ENCODE measurements around the gene CELSR1. TPM values are rescaled to one million over a fixed set of nuclear protein-coding genes. Genes with fewer than 3 reads are reported as not detected.

The CELSR1 gene
- total RNA-seq, 1 experiment from 2014 or later = 33.2 TPM

DNA sequence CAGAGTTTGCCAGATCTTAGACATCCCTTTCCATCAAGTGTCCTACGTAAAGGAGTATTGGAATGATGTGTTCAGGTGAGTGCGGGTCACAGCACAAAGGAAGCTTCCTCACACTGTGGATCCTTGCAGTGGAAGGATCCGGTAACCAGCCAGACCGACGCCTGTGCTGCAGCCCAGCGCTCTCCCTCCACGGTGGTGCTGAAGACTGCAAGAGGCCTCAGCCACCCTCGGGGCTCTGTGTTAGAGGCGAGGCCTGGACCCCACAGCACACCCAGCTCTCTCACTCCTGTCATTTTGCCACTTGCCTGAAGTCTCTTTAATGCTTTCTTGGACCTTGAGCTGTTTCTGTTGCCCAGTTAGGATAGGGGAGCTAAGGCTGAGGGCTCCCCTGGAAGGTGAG, 199.6 kb downstream of the CELSR1 start:
- intact Hi-C loops (cut with micrococcal nuclease; ENCODE audit: unreplicated experiment) = no loop called here
- no peaks in the 10 kb centered on the region for H3K27me3 ChIP-seq (replicated peaks; ENCODE audit: control insufficient read depth, insufficient read depth, low read length)
- H3K36me3 ChIP-seq (ENCODE audit: control insufficient read depth, insufficient read depth, low read length) = peaks cover 5% of the 10 kb centered on the region; the same call in 1 of the 2 replicates
- H3K4me3 ChIP-seq (ENCODE audit: low read depth, low read length) = no peak overlapping the region
- Mint-ChIP-seq H3K36me3 (ENCODE audit: insufficient read depth, unreplicated experiment) (peaks cover 92% of the 10 kb centered on the region), H3K9me3 (ENCODE audit: unreplicated experiment) (no peaks in the 10 kb centered on the region), H3K27me3 (ENCODE audit: insufficient read depth, unreplicated experiment) (no peaks in the 10 kb centered on the region), H3K27ac (ENCODE audit: unreplicated experiment) (no peak overlapping the region), H3K4me3 (ENCODE audit: unreplicated experiment) (no peak overlapping the region), H3K4me1 (ENCODE audit: low read depth, unreplicated experiment) (peaks cover 25% of the 10 kb centered on the region)
- H3K4me1 ChIP-seq = peaks cover 14% of the 10 kb centered on the region
- ChIA-PET CTCF (no interaction called here), POLR2A (no interaction called here)
- BruUV-seq (replicated peaks) = no TSS peak
- TF ChIP-seq, protein P1, sequence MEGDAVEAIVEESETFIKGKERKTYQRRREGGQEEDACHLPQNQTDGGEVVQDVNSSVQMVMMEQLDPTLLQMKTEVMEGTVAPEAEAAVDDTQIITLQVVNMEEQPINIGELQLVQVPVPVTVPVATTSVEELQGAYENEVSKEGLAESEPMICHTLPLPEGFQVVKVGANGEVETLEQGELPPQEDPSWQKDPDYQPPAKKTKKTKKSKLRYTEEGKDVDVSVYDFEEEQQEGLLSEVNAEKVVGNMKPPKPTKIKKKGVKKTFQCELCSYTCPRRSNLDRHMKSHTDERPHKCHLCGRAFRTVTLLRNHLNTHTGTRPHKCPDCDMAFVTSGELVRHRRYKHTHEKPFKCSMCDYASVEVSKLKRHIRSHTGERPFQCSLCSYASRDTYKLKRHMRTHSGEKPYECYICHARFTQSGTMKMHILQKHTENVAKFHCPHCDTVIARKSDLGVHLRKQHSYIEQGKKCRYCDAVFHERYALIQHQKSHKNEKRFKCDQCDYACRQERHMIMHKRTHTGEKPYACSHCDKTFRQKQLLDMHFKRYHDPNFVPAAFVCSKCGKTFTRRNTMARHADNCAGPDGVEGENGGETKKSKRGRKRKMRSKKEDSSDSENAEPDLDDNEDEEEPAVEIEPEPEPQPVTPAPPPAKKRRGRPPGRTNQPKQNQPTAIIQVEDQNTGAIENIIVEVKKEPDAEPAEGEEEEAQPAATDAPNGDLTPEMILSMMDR (IDR thresholded peaks at IDR 0.05; ENCODE audit: insufficient read depth in 1 of 2, low read depth in 1 of 2, low read length in 1 of 2, severe bottlenecking in 1 of 2, unreplicated experiment in 1 of 2) = no peak
- no peaks in the 10 kb centered on the region for H3K9me3 ChIP-seq
- DNase-seq = no peak

GRCh38 chr22:46336119-46337078, 201.0 kb downstream of the CELSR1 start:
- Histone ChIP-seq H3K4me3 (ENCODE audit: low read depth, low read length) (peak overlapping the region; percentile 82), H3K27me3 (replicated peaks; ENCODE audit: control insufficient read depth, insufficient read depth, low read length) (no peaks in the 10 kb centered on the region), H3K36me3 (ENCODE audit: control insufficient read depth, insufficient read depth, low read length) (0 out of 2 replicates have a peak, but pooled peaks cover 3% of the 10 kb centered on the region), H3K9me3 (no peaks in the 10 kb centered on the region), H3K4me1 (peaks cover 23% of the 10 kb centered on the region)
- BruUV-seq (replicated peaks) = TSS peak; percentile 15
- H3K4me3 Mint-ChIP-seq (ENCODE audit: unreplicated experiment) = peak overlapping the region; percentile 78
- peak in 1 of 2 experiments; percentile 38 for DNase-seq
- ChIA-PET POLR2A (no interaction called here), CTCF (interaction anchor here (0.5 to 1.1 kb wide), 4 partner anchors 32 to 205 kb away, joined by 3 to 6 read pairs (median 4); partner anchors contain the start of gene CDPF1)
- peaks cover 87% of the 10 kb centered on the region for H3K36me3 Mint-ChIP-seq (ENCODE audit: insufficient read depth, unreplicated experiment)
- H3K4me1 Mint-ChIP-seq (ENCODE audit: low read depth, unreplicated experiment) = peaks cover 32% of the 10 kb centered on the region
- TF ChIP-seq, protein P1 (IDR thresholded peaks at IDR 0.05; ENCODE audit: insufficient read depth in 1 of 2, low read depth in 1 of 2, low read length in 1 of 2, severe bottlenecking in 1 of 2, unreplicated experiment in 1 of 2) = no peak
- no peaks in the 10 kb centered on the region for H3K27me3 Mint-ChIP-seq (ENCODE audit: insufficient read depth, unreplicated experiment)
- intact Hi-C loops (cut with micrococcal nuclease; ENCODE audit: unreplicated experiment) = no loop called here
- peak overlapping the region; percentile 97 for H3K27ac Mint-ChIP-seq (ENCODE audit: unreplicated experiment)
- no peaks in the 10 kb centered on the region for H3K9me3 Mint-ChIP-seq (ENCODE audit: unreplicated experiment)

DNA sequence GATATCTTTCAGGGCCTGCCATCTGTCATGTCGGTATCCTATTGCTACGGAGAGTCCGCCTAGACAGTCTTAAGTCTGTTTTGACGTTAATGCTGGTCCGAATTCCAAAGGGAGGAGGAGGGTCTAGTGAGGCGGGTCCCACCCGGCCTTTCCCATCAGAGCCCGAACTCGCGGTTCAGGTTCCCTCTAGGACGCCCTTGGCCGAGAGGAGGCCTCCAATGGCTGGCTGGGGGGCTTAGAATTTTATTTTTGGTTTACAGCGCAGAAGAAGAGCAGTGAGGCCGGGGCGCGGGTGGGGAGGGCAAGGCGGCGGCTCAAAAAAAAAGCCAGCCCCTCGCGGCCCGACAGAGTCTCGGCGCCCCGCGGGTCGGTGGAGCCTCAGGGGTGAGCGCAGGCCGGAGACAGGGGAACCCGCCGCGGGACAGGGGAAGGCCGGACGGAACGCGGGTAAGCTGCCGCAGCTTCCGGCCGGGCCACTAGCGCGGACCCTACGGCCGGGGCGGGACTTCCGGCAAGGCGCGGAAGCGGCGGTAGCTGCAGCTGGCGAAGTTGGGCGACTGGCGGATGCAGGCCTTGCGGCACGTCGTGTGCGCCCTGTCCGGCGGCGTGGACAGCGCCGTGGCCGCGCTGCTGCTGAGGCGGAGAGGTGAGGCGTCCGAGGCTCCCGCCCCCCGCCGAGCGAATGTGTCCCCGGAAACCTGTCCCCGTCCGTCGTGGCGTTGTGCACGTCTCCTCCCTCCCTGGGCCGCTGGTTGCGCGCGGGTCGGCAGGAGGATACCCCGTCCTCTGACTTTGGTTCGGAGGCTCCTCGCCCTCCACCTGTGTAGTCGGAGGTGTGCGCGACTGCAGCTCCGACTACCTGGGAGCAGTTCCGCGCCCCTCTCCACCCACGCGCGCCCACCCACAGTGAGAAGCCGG, 202.0 kb downstream of the CELSR1 start, which contains the start of gene TRMU:
Gene TRMU (plus strand): TSS at position 514 of the 918 bp plus-strand sequence. CDS start 51 bp downstream, at position 565.
- Mint-ChIP-seq H3K4me3 (ENCODE audit: unreplicated experiment) (peak within 1 kb of the TSS; percentile 78), H3K27me3 (ENCODE audit: insufficient read depth, unreplicated experiment) (no peaks in the 10 kb centered on the region), H3K36me3 (ENCODE audit: insufficient read depth, unreplicated experiment) (peaks cover 85% of the 10 kb centered on the region), H3K27ac (ENCODE audit: unreplicated experiment) (peak within 1 kb of the TSS; percentile 97), H3K9me3 (ENCODE audit: unreplicated experiment) (no peaks in the 10 kb centered on the region), H3K4me1 (ENCODE audit: low read depth, unreplicated experiment) (peaks cover 32% of the 10 kb centered on the region)
- intact Hi-C loops (cut with micrococcal nuclease; ENCODE audit: unreplicated experiment) = no loop called here
- ChIA-PET CTCF (interaction anchor here (0.5 to 1.1 kb wide), 5 partner anchors 32 to 213 kb away, joined by 3 to 6 read pairs (median 3); partner anchors contain the start of gene CDPF1), POLR2A (interaction anchor here (0.9 kb wide), 1 partner anchor 15 kb away, joined by 3 read pairs; no protein-coding TSS in a partner anchor)
- BruUV-seq (replicated peaks) = TSS peak; percentile 84
- Histone ChIP-seq H3K4me3 (ENCODE audit: low read depth, low read length) (peak within 1 kb of the TSS; percentile 82), H3K36me3 (ENCODE audit: control insufficient read depth, insufficient read depth, low read length) (0 out of 2 replicates have a peak, but pooled peaks cover 3% of the 10 kb centered on the region), H3K27me3 (replicated peaks; ENCODE audit: control insufficient read depth, insufficient read depth, low read length) (no peaks in the 10 kb centered on the region), H3K9me3 (no peaks in the 10 kb centered on the region), H3K4me1 (peaks cover 23% of the 10 kb centered on the region)
- DNase-seq = peak; percentile 80 to 89
- TF ChIP-seq, protein P1 (IDR thresholded peaks at IDR 0.05; ENCODE audit: insufficient read depth in 1 of 2, low read depth in 1 of 2, low read length in 1 of 2, severe bottlenecking in 1 of 2, unreplicated experiment in 1 of 2) = no peak
